ENCODE results near the gene ZNF100.
"Not testable (repeated sequence)": the region's sequence is repeated elsewhere in the genome, so short reads cannot be mapped to it uniquely, and the experiment has no call there.

ZNF100 gene

GRCh38 chr19:21758296-21758695 lies 9.1 kb downstream of the ZNF100 start:
- no peak for DNase-seq (ENCODE audit: low read depth)
- H3K4me3 ChIP-seq (ENCODE audit: low read length): no peak overlapping the region
- no peak for TF ChIP-seq CTCF (IDR thresholded peaks at IDR 0.05; ENCODE audit: insufficient read depth, low read depth, low read length, missing control alignments)

GRCh38 chr19:21755555-21755954 lies 11.8 kb downstream of the ZNF100 start:
- not testable (repeated sequence) for DNase-seq (ENCODE audit: low read depth)

GRCh38 chr19:21751384-21751783 lies 16.0 kb downstream of the ZNF100 start:
- no peak for TF ChIP-seq CTCF (IDR thresholded peaks at IDR 0.05; ENCODE audit: insufficient read depth, low read depth, low read length, missing control alignments)
- DNase-seq (ENCODE audit: low read depth): no peak
- H3K4me3 ChIP-seq (ENCODE audit: low read length): no peak overlapping the region

More at GRCh38 chr19:21755555-21755954, 11.8 kb downstream of the ZNF100 start:
- not testable (repeated sequence) for H3K4me3 ChIP-seq (ENCODE audit: low read length)

DNA sequence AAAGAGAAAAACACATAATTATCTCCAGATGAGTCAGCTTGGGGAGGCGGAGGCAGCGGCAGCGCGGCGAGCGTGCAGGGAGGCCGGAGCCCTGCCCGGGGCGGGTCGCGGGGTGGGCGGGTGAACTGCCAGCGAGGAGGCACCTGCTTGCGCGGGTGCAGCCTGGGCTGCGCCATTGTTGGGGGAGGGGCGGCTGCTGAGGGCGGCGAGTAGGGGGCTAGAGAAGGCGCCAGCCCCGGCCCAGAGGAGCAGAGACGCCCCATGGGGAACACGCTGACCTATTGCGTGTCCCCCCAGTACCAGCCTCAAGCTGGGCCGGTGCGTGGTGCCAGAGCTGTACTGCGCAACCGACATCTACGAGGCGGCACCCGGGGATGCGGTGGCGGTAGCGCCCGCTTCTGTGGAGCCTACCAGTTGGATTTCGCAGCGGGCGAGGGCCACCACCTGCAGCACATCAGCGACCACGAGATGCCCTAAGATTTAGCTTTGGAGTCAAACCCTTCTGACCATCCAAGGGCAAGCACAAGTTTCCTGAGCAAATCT lies 16.7 kb downstream of the ZNF100 start:
- no peak for TF ChIP-seq CTCF (IDR thresholded peaks at IDR 0.05; ENCODE audit: insufficient read depth, low read depth, low read length, missing control alignments)
- DNase-seq (ENCODE audit: low read depth): no peak
- no peak overlapping the region for H3K4me3 ChIP-seq (ENCODE audit: low read length)

DNA sequence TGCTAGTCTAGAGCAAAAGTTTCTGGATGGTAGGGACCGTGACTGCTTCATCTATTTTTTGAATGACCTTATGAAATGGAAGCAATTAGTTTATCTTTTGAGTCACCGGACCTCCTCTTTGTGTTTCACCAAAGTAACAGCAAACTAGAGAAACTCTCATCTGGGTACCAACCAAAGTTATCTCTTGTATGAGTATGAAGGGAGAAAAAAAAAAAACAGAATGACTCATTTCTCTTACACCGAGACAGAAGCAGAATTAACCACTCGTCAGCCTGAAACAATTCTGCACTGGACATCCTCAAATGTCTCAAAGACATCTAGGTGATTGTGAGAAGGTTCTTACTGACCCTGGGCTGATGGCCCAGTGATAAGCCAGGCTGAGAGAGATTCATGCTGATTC lies 18.3 kb downstream of the ZNF100 start:
- TF ChIP-seq CTCF (IDR thresholded peaks at IDR 0.05; ENCODE audit: insufficient read depth, low read depth, low read length, missing control alignments): no peak
- no peak overlapping the region for H3K4me3 ChIP-seq (ENCODE audit: low read length)
- DNase-seq (ENCODE audit: low read depth): no peak

DNA sequence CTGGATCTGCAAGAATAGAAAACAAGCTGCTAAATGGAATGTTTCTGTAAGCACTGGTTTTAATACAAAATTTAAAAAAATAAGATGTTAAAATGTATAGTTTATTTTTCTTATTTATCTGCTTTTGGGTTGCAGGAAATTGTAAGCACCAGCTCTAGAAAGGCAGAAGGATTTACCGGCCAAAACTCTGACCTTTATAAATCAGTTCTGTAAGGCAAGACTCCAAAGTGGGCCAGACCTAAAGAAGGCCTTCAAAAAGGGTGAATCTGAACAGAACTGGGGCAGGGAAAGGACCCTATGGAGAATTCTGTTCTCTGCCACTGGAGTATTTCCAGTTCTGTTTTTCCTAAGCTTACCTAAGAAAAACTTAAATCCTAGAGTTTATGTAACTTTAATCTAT lies 19.3 kb downstream of the ZNF100 start:
- DNase-seq (ENCODE audit: low read depth): no peak
- TF ChIP-seq CTCF (IDR thresholded peaks at IDR 0.05; ENCODE audit: insufficient read depth, low read depth, low read length, missing control alignments): no peak
- H3K4me3 ChIP-seq (ENCODE audit: low read length): no peak overlapping the region

DNA sequence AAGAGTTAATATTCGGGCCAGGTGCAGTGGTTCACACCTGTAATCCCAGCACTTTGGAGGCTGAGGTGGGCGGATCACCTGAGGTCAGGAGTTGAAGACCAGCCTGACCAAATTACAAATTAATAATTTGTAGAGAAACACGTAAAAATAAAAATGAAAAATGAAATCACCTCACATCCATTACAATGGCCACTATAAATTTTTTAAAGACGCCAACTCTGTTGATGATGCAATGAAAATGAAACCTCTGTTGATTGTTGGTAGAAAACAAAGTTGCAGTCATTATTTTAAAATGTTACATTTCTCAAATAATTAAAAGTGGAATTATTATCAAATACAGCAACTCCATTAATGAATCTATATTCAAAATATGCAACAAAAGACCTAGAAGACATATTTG lies 26.8 kb downstream of the ZNF100 start:
- H3K4me3 ChIP-seq (ENCODE audit: low read length): no peak overlapping the region
- no peak for DNase-seq (ENCODE audit: low read depth)
- no peak for TF ChIP-seq CTCF (IDR thresholded peaks at IDR 0.05; ENCODE audit: insufficient read depth, low read depth, low read length, missing control alignments)

DNA sequence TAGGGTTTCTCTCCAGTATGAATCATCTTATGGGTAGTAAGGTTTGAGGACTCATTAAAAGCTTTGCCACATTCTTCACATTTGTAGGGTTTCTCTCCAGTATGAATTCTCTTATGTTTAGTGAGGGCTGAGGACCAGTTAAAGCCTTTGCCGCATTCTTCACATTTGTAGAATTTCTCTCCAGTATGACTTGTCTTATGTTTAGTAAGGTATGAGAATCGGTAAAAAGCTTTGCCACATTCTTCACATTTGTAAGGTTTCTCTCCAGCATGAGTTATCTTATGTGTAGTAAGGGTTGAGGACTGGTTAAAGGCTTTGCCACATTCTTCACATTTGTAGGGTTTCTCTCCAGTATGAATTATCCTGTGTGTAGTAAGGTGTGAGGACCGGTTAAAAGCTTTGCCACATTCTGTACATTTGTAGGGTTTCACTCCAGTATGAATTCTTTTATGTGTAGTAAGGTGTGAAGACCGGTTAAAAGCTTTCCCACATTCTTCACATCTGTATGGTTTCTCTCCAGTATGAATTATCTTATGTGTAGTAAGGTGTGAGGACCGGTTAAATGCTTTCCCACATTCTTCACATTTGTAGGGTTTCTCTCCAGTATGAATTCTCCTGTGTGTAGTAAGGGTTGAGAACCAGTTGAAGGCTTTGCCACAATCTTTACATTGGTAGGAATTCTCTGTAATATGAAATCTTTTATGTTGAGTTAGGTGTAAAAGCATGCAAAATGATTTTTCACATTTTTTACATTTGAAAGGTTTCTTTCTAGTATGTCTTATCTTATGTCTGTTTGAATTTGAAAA lies 40.2 kb downstream of the ZNF100 start:
- not testable (repeated sequence) for DNase-seq (ENCODE audit: low read depth); H3K4me3 ChIP-seq (ENCODE audit: low read length)
